Esophagus squamous epithelium (tissue), 5 donors: ENCODE results near the gene FKBP14. TPM values are rescaled to one million over a fixed set of nuclear protein-coding genes. Genes with fewer than 3 reads are reported as not detected.

Source experiments
- DNase-seq: peaks from one replicate; lab custom pipeline; 2025; lab: John Stamatoyannopoulos, UW
- H3K27ac ChIP-seq, 4 donors: fragments of 200-600 bp; sonication (generic); one replicate each; pipeline ENCODE4 v1.5.1; 2016 to 2019; ENCODE audit warnings: mild to moderate bottlenecking in 1 of 4
- H3K27me3 ChIP-seq, 4 donors: fragments of 200-600 bp; sonication (generic); 1 replicate in 3 of 4; 2 replicates in 1 of 4; pipeline versions ENCODE4 v1.5.1 to v1.6.0; 2017 to 2021; ENCODE audit warnings: antibody characterized with exemption in 1 of 4
- H3K36me3 ChIP-seq, 3 donors: fragments of 200-600 bp; sonication (generic); one replicate each; pipeline ENCODE4 v1.5.1; 2016 to 2019
- H3K4me1 ChIP-seq, 3 donors: fragments of 200-600 bp; sonication (generic); one replicate each; pipeline ENCODE4 v1.5.1; 2017 to 2019
- H3K4me3 ChIP-seq, 4 donors: fragments of 200-600 bp; sonication (generic); 1 replicate in 3 of 4; 2 replicates in 1 of 4; pipeline ENCODE4 v1.5.1; 2016 to 2019; ENCODE audit warnings: mild to moderate bottlenecking in 2 of 4, moderate library complexity in 1 of 4
- H3K9me3 ChIP-seq, 3 donors: fragments of 200-600 bp; sonication (generic); one replicate each; pipeline ENCODE4 v1.5.1; 2016 to 2019
- POLR2A ChIP-seq, 4 donors: fragments of 450-650 bp; IDR thresholded peaks; one replicate each; pipeline ENCODE4 v1.6.1; 2017; ENCODE audit warnings: antibody characterized with exemption in 4 of 4, mild to moderate bottlenecking in 4 of 4, moderate library complexity in 3 of 4
- WGBS, 2 donors: methylation state at CpG; one replicate each; pipeline ENCODE4 v1.1.5; 2018; 5-methylcytosine and 5-hydroxymethylcytosine counted together
- intact Hi-C: fragments of 100-400 bp; cut with DNase I; formaldehyde crosslinking; loops from one replicate; pipeline ENCODE4 v1.15.0; 2022
- total RNA-seq, 4 donors: library from RNA; depleted of rRNA; stranded (reverse); fragments of >200 nt; gene quantifications; one replicate each; pipeline ENCODE4 v1.1.0, GENCODE V29; 2016
- TF ChIP-seq, protein P1 (sequence below), 6 experiments: fragments of 450-650 bp in 4 of 6; fragments of 200-600 bp in 2 of 6; sonication (generic) in 2 of 6; IDR thresholded peaks; one replicate each; pipeline ENCODE4 v1.5.1; 2016 to 2019; ENCODE audit warnings: antibody characterized with exemption in 6 of 6, mild to moderate bottlenecking in 4 of 6, moderate library complexity in 4 of 6
- donor health status: DM: yes; HTN: yes; CAD: no.

FKBP14 gene, protein sequence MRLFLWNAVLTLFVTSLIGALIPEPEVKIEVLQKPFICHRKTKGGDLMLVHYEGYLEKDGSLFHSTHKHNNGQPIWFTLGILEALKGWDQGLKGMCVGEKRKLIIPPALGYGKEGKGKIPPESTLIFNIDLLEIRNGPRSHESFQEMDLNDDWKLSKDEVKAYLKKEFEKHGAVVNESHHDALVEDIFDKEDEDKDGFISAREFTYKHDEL
- 1 to 10 TPM; 3.3 to 8.0 (median 7.5) TPM for total RNA-seq

DNA sequence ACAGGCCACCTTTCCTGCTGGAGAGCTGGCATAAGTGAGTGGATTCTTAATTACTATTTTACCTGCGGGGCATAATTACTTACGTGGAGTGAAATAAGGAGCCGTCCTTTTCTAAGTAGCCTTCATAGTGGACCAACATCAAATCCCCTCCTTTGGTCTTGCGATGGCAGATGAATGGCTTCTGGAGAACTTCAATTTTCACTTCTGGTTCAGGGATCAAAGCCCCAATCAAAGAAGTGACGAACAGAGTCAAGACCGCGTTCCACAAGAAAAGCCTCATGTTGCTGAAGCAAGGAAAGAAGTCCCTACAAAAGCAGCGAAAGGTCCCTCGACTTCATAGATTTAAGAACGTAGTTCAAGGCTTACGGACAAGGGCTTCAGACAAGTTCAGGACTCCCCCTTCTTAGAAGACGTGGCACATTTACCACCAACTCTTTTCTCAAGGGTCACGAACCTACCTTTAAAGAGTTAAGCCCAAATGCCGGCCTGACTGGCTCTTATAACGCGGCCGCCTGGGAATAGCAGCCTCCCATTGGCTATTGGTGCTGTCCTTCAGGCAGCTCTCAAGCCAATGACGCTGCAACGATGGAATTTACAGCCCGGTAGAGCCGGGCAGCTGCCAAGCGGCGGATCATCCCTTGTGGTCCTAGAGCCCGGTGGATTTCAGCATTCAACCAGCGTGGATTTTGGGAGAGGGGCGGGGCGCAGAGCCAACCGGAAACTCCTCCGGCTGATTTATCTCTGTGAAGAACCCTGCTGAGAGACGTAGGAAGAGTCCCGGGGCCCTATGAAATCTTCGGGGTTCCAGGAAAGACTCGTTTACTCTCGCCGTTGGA lies at the start of gene FKBP14:
Gene FKBP14 (minus strand): TSS at position 474 of the 836 bp plus-strand sequence. CDS start 194 bp downstream, at position 280.
- peak within 1 kb of the TSS; percentile 83 to 95 (median 93) for H3K27ac ChIP-seq
- no peaks in the 10 kb centered on the region for H3K36me3 ChIP-seq
- peak; percentile 79 for DNase-seq
- intact Hi-C loops = no loop called here
- peaks cover 22 to 59% (median 25%) of the 10 kb centered on the region in 3 donors for H3K4me1 ChIP-seq
- H3K9me3 ChIP-seq = no peaks in the 10 kb centered on the region
- no peaks in the 10 kb centered on the region for H3K27me3 ChIP-seq
- TF ChIP-seq POLR2A (IDR thresholded peaks at IDR 0.05) = no peak
- TF ChIP-seq, protein P1, sequence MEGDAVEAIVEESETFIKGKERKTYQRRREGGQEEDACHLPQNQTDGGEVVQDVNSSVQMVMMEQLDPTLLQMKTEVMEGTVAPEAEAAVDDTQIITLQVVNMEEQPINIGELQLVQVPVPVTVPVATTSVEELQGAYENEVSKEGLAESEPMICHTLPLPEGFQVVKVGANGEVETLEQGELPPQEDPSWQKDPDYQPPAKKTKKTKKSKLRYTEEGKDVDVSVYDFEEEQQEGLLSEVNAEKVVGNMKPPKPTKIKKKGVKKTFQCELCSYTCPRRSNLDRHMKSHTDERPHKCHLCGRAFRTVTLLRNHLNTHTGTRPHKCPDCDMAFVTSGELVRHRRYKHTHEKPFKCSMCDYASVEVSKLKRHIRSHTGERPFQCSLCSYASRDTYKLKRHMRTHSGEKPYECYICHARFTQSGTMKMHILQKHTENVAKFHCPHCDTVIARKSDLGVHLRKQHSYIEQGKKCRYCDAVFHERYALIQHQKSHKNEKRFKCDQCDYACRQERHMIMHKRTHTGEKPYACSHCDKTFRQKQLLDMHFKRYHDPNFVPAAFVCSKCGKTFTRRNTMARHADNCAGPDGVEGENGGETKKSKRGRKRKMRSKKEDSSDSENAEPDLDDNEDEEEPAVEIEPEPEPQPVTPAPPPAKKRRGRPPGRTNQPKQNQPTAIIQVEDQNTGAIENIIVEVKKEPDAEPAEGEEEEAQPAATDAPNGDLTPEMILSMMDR (IDR thresholded peaks at IDR 0.05) = peak in 1 of 6 experiments; percentile 11
- H3K4me3 ChIP-seq = peak within 1 kb of the TSS; percentile 71 to 94 (median 92)
- 0% methylated on average over 18 to 20 of the region's 35 CpGs for WGBS, 2 donors

DNA sequence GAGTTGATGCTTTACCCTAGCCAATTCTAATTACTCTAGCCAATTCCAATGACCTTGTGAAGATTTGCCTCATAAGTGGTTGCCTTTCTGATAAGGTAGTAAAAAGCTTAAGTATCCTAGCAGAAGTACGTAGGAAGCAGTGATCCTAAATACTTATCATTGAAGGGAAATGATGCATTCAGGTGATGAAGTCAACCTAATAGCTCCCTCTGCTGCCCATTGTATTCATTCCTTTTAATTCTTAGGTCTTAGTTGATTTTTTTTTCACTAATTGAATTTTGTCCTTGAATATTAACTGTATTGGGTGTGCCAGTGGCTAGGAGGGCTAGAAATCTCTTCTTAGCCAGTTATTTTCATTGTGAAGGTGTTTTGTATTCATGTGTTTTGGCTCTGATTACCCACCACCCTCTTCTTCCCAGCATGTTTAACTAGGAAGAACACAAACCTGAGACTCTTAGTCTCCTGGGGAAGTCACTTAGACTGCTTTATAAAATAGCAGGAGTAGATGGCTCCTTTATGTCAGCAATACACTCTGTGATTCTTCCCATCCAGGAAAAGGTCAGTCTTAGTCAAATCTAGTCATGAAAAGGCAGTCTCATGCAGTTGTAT lies 48.0 kb upstream of the FKBP14 start:
- Histone ChIP-seq H3K4me1 (no peaks in the 10 kb centered on the region), H3K9me3 (no peaks in the 10 kb centered on the region), H3K36me3 (peaks cover 0 to 33% (median 0%) of the 10 kb centered on the region in 3 donors), H3K4me3 (no peak overlapping the region), H3K27ac (no peak overlapping the region), H3K27me3 (no peaks in the 10 kb centered on the region)
- intact Hi-C loops = no loop called here
- WGBS, 2 donors = 33 to 41% methylated on average over 1 of the region's 1 CpG
- TF ChIP-seq, protein P1 (IDR thresholded peaks at IDR 0.05) = peak in 5 of 6 experiments; percentile 13 to 54 (median 36)
- TF ChIP-seq POLR2A (IDR thresholded peaks at IDR 0.05) = no peak
- no peak for DNase-seq

DNA sequence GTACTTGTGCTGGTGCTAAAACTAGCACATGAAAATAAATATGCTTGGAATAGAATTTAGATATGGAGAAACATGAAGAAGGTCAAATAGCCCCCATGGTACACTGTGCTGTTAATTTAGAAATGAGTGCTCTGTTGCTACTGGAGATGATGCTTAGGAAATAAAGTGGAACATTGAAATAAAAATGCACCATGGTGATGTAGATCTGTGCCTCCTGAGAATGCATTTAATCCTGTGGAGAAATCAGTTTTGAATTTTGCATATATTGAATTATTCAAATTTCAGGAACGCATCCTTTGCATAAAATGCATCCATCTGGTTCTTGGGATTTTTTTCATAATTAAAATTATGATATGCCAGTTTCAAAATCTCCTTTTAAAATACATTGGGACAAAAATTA lies 46.2 kb upstream of the FKBP14 start:
- Histone ChIP-seq H3K27me3 (no peaks in the 10 kb centered on the region), H3K27ac (no peak overlapping the region), H3K4me3 (no peak overlapping the region), H3K9me3 (no peaks in the 10 kb centered on the region), H3K4me1 (peaks cover 0 to 5% (median 0%) of the 10 kb centered on the region in 3 donors), H3K36me3 (peaks cover 0 to 19% (median 0%) of the 10 kb centered on the region in 3 donors)
- 93 to 97% methylated on average over 1 of the region's 1 CpG for WGBS, 2 donors
- TF ChIP-seq POLR2A (IDR thresholded peaks at IDR 0.05) = no peak
- DNase-seq = no peak
- intact Hi-C loops = no loop called here

DNA sequence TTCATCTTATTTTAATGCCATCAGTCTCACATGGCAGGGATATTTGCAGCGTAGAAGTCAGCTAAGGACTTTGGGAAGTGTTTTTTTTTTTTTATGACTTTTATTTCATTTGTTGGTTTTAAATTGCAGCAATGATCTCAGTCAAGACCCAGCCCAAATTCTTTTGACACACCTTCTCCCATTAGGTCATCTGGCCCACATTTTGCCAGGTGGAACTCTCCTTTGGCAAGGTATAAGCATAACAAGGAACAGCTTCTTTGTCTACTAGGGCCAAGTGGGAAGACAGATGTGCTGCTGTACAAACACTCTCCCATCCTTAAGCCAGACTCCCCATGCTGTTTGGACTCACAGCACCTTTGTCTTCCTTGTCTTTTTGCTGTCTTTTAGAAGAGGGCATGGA lies 43.5 kb upstream of the FKBP14 start:
- Histone ChIP-seq H3K36me3 (peaks cover 0 to 18% (median 0%) of the 10 kb centered on the region in 3 donors), H3K27me3 (no peaks in the 10 kb centered on the region), H3K4me1 (peaks cover 0 to 12% (median 0%) of the 10 kb centered on the region in 3 donors), H3K4me3 (no peak overlapping the region), H3K9me3 (no peaks in the 10 kb centered on the region), H3K27ac (no peak overlapping the region)
- intact Hi-C loops = no loop called here
- WGBS, 2 donors = 0 to 7% methylated on average over 1 of the region's 1 CpG
- TF ChIP-seq, protein P1 (IDR thresholded peaks at IDR 0.05) = no peak
- no peak for TF ChIP-seq POLR2A (IDR thresholded peaks at IDR 0.05)
- no peak for DNase-seq

DNA sequence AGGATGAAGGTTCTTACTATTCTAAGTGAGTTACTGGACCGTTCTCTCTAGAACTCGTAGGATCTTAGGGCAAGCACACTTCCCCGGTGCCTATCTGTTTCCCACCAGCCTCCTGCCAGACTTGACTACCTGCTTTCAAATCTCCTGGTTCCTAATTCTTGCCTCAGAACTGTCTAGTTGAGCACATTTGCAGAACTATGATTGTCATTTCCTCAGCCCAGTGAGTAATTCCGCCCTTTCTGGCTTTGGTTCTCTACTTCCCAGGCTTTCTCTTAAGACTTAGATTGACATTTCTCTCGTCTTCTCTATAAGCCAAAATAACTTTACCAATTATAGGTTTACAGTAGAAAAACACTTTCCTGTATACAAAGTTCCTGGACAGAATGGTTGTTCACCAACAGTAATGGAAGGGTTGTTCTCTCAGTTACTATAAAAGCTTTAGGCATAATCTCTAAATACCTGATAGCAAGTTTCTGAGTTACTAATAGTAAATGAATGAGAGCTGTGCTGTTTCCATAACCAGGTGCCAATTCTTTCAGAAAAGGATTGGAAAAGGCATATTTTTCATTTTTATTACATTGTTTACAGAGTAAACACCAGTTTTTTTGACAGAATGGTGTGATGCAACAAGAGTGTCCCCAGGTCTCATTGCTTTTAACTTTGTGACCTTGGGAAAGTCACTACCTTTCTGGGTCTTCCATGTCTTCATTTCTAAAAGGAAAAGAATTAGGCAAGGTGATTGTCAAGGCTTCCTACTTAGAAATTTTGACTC lies 42.8 kb upstream of the FKBP14 start:
- intact Hi-C loops = no loop called here
- H3K27ac ChIP-seq = no peak overlapping the region
- TF ChIP-seq POLR2A (IDR thresholded peaks at IDR 0.05) = no peak
- TF ChIP-seq, protein P1 (IDR thresholded peaks at IDR 0.05) = no peak
- H3K9me3 ChIP-seq = no peaks in the 10 kb centered on the region
- H3K4me1 ChIP-seq = peaks cover 0 to 12% (median 0%) of the 10 kb centered on the region in 3 donors
- no peaks in the 10 kb centered on the region for H3K27me3 ChIP-seq
- no peak for DNase-seq
- H3K36me3 ChIP-seq = peaks cover 0 to 20% (median 0%) of the 10 kb centered on the region in 3 donors
- no peak overlapping the region for H3K4me3 ChIP-seq
- WGBS, 2 donors = 89 to 92% methylated on average over 5 of the region's 5 CpGs
